Lower lobe of right lung (tissue), 2 donors: ENCODE results near the gene TACC2. TPM values are rescaled to one million over a fixed set of nuclear protein-coding genes. Genes with fewer than 3 reads are reported as not detected.
"Not testable (repeated sequence)": the region's sequence is repeated elsewhere in the genome, so short reads cannot be mapped to it uniquely, and the experiment has no call there.

ENCODE experiments used
- ATAC-seq, 2 donors: fragments of 200-7000 bp; cut with Tn5 transposase; one replicate each; pipeline ENCODE4 v1.9.1; 2020 to 2022; ENCODE audit warnings: mild to moderate bottlenecking in 2 of 2, moderate library complexity in 2 of 2
- DNase-seq: peaks from one replicate; pipeline ENCODE4 v3.0.0-alpha.2; 2020
- H3K27ac ChIP-seq: fragments of 200-600 bp; one replicate; pipeline ENCODE4 v1.8.0; 2022
- H3K27me3 ChIP-seq: fragments of 200-600 bp; one replicate; pipeline ENCODE4 v1.8.0; 2022; ENCODE audit warnings: low read depth
- H3K36me3 ChIP-seq: fragments of 200-600 bp; one replicate; pipeline ENCODE4 v1.8.0; 2022; ENCODE audit warnings: mild to moderate bottlenecking
- H3K4me1 ChIP-seq: fragments of 200-600 bp; one replicate; pipeline ENCODE4 v1.8.0; 2022
- H3K4me3 ChIP-seq: fragments of 200-600 bp; one replicate; pipeline ENCODE4 v1.8.0; 2022; ENCODE audit warnings: mild to moderate bottlenecking
- H3K9me3 ChIP-seq: fragments of 200-600 bp; one replicate; pipeline ENCODE4 v1.8.0; 2022
- intact Hi-C: fragments of 100-400 bp; cut with DNase I; formaldehyde crosslinking; loops from one replicate; pipeline ENCODE4 v1.11.0; 2022
- total RNA-seq: library from RNA; stranded (reverse); fragmentation: NEBNext Ultra II Directional; extraction: Animal tissue kit (Norgen Biotek cat#: 25700); gene quantifications from one replicate; pipeline ENCODE4 v1.2.1, GENCODE V29; 2021
- TF ChIP-seq, protein P1 (sequence below): fragments of 200-600 bp; IDR thresholded peaks from one replicate; pipeline ENCODE4 v1.8.0; 2022; ENCODE audit warnings: antibody characterized with exemption, mild to moderate bottlenecking
- donor health status: DM: no; HTN: yes; CAD: no; lungs with severe emphysema.

The TACC2 gene
- total RNA-seq, 1 donor from 2014 or later = 141 TPM

- peaks cover 5% of the 10 kb centered on the region for H3K36me3 ChIP-seq
- DNase-seq = no peak
- intact Hi-C loops = no loop called here
- no peaks in the 10 kb centered on the region for H3K4me1 ChIP-seq
- H3K27ac ChIP-seq = no peak overlapping the region
- ATAC-seq = no peak
- H3K4me3 ChIP-seq = no peak overlapping the region
- TF ChIP-seq, protein P1, sequence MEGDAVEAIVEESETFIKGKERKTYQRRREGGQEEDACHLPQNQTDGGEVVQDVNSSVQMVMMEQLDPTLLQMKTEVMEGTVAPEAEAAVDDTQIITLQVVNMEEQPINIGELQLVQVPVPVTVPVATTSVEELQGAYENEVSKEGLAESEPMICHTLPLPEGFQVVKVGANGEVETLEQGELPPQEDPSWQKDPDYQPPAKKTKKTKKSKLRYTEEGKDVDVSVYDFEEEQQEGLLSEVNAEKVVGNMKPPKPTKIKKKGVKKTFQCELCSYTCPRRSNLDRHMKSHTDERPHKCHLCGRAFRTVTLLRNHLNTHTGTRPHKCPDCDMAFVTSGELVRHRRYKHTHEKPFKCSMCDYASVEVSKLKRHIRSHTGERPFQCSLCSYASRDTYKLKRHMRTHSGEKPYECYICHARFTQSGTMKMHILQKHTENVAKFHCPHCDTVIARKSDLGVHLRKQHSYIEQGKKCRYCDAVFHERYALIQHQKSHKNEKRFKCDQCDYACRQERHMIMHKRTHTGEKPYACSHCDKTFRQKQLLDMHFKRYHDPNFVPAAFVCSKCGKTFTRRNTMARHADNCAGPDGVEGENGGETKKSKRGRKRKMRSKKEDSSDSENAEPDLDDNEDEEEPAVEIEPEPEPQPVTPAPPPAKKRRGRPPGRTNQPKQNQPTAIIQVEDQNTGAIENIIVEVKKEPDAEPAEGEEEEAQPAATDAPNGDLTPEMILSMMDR = no peak
- no peaks in the 10 kb centered on the region for H3K9me3 ChIP-seq
- no peaks in the 10 kb centered on the region for H3K27me3 ChIP-seq
Observed at GRCh38 chr10:122093076-122093475, 104.1 kb downstream of the TACC2 start.

DNA sequence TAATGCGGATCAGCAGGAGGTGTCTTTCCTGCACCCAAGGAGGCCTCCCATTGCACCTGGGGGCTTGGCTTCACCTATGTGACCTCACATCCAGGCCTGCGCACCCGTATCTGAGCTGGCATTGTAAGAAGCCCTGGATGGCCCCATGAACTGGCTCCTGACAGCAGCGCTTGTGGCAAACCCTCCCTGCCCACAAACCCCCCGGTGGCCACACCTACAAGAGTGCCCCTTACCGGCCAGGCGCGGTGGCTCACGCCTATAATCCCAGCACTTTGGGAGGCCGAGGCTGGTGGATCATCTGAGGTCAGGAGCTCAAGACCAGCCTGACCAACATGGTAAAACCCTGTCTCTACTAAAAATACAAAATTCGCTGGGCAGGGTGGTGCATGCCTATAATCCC is 107.2 kb downstream of the TACC2 start:
- H3K4me3 ChIP-seq, H3K9me3 ChIP-seq, ATAC-seq, H3K36me3 ChIP-seq, intact Hi-C loops, DNase-seq, H3K4me1 ChIP-seq, H3K27ac ChIP-seq, H3K27me3 ChIP-seq: not testable (repeated sequence)

DNA sequence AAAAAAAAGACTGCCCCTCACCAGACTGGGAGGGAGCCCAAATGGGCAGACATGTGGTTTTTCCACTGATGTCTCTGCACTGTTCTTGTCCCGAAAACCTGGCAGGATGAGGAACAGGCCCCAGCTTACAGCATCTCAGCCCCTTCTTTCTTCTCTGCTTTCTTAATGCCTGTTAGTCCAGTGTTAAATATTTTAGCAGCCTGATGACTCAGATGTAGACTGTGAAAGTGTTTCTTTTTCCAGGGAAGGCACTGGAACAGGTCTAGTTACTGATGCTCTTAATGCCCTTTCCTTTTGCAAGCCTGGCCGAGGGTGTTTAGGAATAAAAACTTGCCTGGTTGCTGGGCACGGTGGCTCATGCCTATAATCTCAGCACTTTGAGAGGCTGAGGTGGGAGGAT is 107.7 kb downstream of the TACC2 start:
- H3K27ac ChIP-seq = no peak overlapping the region
- TF ChIP-seq, protein P1 = no peak
- no peak overlapping the region for H3K4me3 ChIP-seq

DNA sequence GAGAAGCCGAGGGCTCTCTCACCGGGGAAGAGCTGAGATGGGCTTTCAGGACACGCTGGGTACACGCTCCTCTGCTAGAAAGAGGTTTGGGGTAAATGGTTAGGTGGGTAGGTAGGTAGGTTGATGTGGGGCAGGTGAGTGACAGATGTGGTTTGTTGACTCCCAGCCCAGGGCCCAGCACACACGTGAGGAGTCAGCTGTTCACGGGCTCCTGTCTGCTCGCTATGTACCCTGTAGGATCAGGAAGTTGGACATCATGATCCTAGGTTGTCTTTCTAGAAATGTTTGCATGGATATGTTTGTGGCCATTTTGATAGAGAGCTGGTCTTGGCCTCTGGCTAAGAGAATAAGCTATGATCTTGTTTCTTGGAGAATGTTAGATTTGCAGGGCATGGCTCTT is 109.0 kb downstream of the TACC2 start:
- H3K9me3 ChIP-seq = no peaks in the 10 kb centered on the region
- H3K4me3 ChIP-seq = no peak overlapping the region
- intact Hi-C loops = no loop called here
- no peak for DNase-seq
- H3K36me3 ChIP-seq = no peaks in the 10 kb centered on the region
- no peak for ATAC-seq
- no peaks in the 10 kb centered on the region for H3K4me1 ChIP-seq
- no peak overlapping the region for H3K27ac ChIP-seq
- H3K27me3 ChIP-seq = no peaks in the 10 kb centered on the region
- TF ChIP-seq, protein P1 = no peak

More for the DNA sequence above, 107.7 kb downstream of the TACC2 start:
- no peak for DNase-seq
- Histone ChIP-seq H3K9me3 (no peaks in the 10 kb centered on the region), H3K27me3 (no peaks in the 10 kb centered on the region), H3K36me3 (no peaks in the 10 kb centered on the region), H3K4me1 (no peaks in the 10 kb centered on the region)
- intact Hi-C loops = no loop called here
- ATAC-seq = no peak

DNA sequence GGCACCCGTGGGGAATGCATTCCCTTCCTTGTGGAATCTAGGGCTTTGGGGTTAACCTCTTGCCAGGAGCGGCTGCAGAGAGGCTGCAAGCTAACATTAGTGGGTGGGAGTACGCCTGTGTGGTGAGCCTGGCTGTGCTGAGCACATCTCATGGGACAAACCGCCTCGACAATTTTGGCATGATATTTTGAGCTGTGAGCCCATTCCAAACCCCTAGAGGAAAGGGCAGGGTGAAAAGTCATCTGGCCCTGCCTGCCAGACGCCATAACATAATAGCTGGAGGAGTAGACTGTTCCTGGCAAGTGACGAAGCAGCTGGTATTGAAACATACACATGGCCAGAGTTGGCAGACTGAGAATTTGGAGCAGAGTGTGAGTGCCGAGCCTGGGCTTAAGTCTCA is 110.0 kb downstream of the TACC2 start:
- Histone ChIP-seq H3K36me3 (no peaks in the 10 kb centered on the region), H3K4me1 (no peaks in the 10 kb centered on the region), H3K27ac (no peak overlapping the region), H3K4me3 (no peak overlapping the region), H3K27me3 (no peaks in the 10 kb centered on the region), H3K9me3 (no peaks in the 10 kb centered on the region)
- ATAC-seq = no peak
- no peak for DNase-seq
- intact Hi-C loops = no loop called here
- TF ChIP-seq, protein P1 = no peak

DNA sequence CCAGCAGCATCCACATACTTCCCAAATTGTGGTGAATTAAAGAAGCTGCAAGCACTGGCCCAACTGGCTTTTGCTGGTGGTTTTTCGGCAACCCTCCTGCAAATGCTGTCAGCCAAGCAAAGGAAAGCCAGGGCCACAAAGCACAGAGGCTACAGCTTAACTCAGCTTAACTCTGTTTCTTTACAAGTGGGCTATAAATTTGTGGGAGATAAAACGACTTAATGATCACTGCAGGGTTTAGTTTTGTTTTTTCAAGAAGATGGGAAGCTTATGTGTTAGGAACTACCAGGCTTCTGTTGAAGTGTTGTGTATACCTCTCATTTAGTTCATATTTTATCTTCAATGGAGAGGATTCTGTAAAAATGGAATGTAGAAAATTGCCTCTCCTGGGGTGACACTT is 110.6 kb downstream of the TACC2 start:
- no peaks in the 10 kb centered on the region for H3K9me3 ChIP-seq
- H3K36me3 ChIP-seq = no peaks in the 10 kb centered on the region
- no peaks in the 10 kb centered on the region for H3K27me3 ChIP-seq
- ATAC-seq (no peak), DNase-seq (no peak)
- TF ChIP-seq, protein P1 = no peak
- no peaks in the 10 kb centered on the region for H3K4me1 ChIP-seq
- intact Hi-C loops = no loop called here
- H3K27ac ChIP-seq = no peak overlapping the region
- H3K4me3 ChIP-seq = no peak overlapping the region
